ENCODE data around the gene QPCT.
"Not testable (repeated sequence)": the region's sequence is repeated elsewhere in the genome, so short reads cannot be mapped to it uniquely, and the experiment has no call there.

QPCT gene

DNA sequence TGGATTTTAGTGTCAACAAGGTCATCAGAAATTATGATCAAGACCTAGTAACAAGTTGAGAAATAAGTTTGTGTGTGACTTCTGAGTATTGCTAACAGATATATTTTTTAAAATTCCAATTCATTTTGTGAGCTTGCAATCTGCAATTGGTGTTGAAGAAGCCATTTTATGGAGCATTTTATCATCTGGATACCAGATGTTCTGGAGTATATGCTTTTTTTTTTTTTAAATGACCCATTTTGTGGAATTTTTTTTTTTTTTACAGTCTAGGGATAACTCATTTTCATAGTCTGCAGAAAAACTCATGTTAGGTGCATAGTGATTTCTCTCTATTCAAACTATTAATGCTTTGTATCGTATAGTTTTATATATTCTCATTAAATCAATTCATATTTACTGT lies 12.6 kb downstream of the QPCT start:
- in situ Hi-C loops (cut with HindIII; ENCODE audit: low sequenced_read_pairs): no loop called here

DNA sequence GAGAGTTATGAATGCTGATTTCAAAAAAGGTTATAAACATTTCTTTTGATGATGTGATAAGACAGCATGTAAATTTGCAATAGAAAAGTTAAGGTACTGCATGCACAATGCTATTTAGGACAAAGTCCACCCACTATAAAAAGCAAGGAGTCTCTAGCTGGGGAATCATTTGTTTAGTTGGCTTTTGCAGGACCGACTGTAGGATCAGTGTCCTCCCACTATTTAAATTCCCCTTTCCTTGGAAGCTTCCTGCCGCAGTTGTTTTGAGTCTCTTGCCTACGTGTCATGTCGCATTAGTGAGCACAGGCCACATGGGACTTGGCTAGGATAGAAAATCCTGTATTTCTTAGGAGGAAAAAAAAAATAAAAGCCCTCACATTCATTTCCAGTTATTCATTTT lies 13.1 kb downstream of the QPCT start:
- in situ Hi-C loops (cut with HindIII; ENCODE audit: low sequenced_read_pairs): no loop called here

- in situ Hi-C loops (cut with HindIII; ENCODE audit: low sequenced_read_pairs): no loop called here
These were observed 14.0 kb downstream of the QPCT start for GRCh38 chr2:37358466-37358865.

GRCh38 chr2:37361216-37361815 lies 16.9 kb downstream of the QPCT start:
- in situ Hi-C loops (cut with HindIII; ENCODE audit: low sequenced_read_pairs): no loop called here

GRCh38 chr2:37361994-37362698 lies 17.7 kb downstream of the QPCT start:
- in situ Hi-C loops (cut with HindIII; ENCODE audit: low sequenced_read_pairs): no loop called here

DNA sequence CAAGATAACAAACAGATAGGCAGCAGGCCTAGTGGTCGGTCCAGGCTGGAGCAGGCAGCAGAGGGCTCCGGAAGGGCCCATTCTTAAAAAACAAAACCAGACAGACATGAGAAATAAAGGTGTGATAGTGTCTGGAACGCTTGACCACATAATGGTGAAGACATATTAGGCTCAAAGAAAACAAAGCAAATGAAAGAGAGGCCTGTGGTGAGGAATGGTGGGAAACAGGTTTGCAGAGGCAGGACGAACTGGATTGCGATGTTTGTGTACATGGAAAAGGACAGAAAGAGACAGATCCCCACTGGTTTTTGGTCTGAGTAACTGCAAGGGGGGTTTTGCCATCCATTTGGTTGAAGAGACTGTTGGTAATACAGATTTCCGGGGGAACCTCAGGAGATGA lies 19.9 kb downstream of the QPCT start:
- in situ Hi-C loops (cut with HindIII; ENCODE audit: low sequenced_read_pairs): no loop called here

DNA sequence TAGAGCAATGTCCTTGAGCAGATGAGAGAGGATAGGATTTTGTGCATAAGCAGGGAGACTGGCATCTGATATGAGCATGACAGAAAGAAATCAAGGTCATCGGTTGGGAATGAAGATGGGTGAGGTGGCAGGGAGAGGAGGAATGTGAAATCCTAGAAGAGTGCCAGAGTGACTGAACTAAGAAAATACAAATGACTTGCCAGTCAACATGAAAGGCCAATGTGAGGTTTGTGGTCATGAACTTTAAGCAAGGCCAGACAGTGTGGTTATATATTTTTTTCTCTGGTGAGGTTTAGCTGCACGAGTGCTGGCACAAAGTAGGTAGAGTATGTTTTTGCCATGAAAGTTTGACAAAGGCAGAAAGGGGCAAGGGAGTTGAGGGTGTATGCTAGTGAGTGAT lies 21.2 kb downstream of the QPCT start:
- in situ Hi-C loops (cut with HindIII; ENCODE audit: low sequenced_read_pairs): no loop called here

DNA sequence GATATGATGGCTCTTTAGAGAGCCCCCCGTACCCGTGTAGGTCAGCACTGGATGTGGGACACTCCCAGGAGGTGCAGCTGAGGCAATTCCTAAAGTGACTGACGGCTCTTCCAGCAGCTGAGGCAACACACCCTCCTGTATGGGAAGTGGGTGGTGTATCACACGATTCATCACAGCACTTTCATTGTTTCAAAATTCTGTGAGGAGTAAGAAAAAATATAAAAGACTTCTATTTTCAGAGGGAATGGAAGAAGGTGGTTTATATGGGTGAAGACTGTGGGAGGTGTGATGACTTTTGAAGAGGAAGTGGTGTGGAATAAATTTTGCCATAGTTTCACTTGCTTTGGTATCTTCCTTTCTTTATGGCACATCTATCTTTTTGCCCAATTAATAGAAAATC lies 22.3 kb downstream of the QPCT start:
- in situ Hi-C loops (cut with HindIII; ENCODE audit: low sequenced_read_pairs): no loop called here

- in situ Hi-C loops (cut with HindIII; ENCODE audit: low sequenced_read_pairs): no loop called here
These were observed 22.9 kb downstream of the QPCT start for GRCh38 chr2:37367310-37367709.

- in situ Hi-C loops (cut with HindIII; ENCODE audit: low sequenced_read_pairs): no loop called here
These were observed 23.6 kb downstream of the QPCT start for GRCh38 chr2:37367984-37368383.

DNA sequence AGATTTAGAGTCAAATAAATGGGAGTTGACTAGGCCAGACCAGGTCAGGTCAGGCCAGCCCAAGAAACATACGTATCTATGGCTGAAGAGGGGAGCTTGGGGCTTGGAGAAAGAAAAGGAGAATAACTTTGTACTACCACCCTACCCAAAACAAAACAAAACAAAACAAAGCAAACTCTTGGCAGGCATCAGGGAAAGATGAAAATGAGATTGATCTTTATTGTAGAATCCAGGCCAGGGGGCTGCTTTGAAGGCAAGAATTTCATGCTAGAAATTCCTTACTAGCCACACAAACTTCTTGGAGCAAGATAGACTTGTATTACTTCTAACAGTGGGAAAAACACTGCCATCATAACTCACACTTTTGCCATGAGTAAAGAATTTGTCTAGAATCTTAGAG lies 26.2 kb downstream of the QPCT start:
- in situ Hi-C loops (cut with HindIII; ENCODE audit: low sequenced_read_pairs): no loop called here

GRCh38 chr2:37372000-37372399 lies 27.6 kb downstream of the QPCT start:
- in situ Hi-C loops (cut with HindIII; ENCODE audit: low sequenced_read_pairs): no loop called here

GRCh38 chr2:37375741-37376288 lies 31.4 kb downstream of the QPCT start:
- in situ Hi-C loops (cut with HindIII; ENCODE audit: low sequenced_read_pairs): no loop called here

- in situ Hi-C loops (cut with HindIII; ENCODE audit: low sequenced_read_pairs): no loop called here
These were observed 32.2 kb downstream of the QPCT start for GRCh38 chr2:37376421-37377186.

GRCh38 chr2:37377187-37377532 lies 32.7 kb downstream of the QPCT start:
- in situ Hi-C loops (cut with HindIII; ENCODE audit: low sequenced_read_pairs): no loop called here

- in situ Hi-C loops (cut with HindIII; ENCODE audit: low sequenced_read_pairs): no loop called here
These were observed 34.0 kb downstream of the QPCT start for GRCh38 chr2:37378411-37378810.

- in situ Hi-C loops (cut with HindIII; ENCODE audit: low sequenced_read_pairs): no loop called here
These were observed 35.5 kb downstream of the QPCT start for GRCh38 chr2:37379881-37380296.

- in situ Hi-C loops (cut with HindIII; ENCODE audit: low sequenced_read_pairs): not testable (repeated sequence)
These were observed 36.4 kb downstream of the QPCT start for GRCh38 chr2:37380787-37381186.

DNA sequence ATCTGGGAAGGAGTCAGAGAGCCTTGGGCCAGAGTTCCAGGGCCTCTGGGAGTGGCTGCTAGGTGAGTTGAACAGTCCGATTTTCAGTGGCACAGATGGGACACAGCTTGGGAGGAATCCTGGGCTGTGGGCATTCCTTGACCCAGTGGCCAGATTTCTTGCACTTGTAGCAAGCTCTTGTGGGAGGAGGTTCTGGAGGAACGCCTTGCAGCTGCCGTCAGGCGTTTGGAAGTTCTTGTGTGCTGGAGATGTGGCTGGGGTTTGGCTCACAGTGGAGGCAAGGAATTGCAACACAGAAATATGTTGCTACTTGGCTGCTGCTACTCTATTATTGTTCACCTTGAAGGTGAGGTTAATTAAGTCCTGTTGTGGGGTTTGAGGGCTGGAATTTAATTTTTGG lies 39.8 kb downstream of the QPCT start:
- in situ Hi-C loops (cut with HindIII; ENCODE audit: low sequenced_read_pairs): not testable (repeated sequence)

- in situ Hi-C loops (cut with HindIII; ENCODE audit: low sequenced_read_pairs): no loop called here
These were observed 42.9 kb downstream of the QPCT start for GRCh38 chr2:37387148-37387835.

DNA sequence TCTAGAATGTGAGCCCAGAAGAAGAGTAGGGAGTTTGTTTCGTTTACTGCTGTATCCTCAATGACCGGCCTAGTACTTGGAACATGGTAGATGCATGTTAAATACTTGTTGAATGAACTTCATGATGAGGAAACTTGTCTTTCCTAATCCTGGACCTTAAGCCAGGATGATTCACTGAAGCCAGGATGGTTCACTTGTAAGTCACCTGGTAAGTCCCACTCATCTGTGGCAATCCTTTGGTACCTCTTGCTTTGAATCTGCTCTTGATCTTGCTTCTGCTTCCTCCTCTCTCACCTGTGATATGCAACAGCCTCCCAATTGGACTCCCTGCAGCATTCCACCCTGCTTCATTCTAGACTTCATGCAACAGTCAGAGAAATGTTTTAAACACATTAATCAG lies 43.6 kb downstream of the QPCT start:
- in situ Hi-C loops (cut with HindIII; ENCODE audit: low sequenced_read_pairs): no loop called here

Data from DLD1 (cell line).